Esophagus muscularis mucosa (tissue), 4 donors: ENCODE measurements around the gene BHMT2. TPM values are rescaled to one million over a fixed set of nuclear protein-coding genes. Genes with fewer than 3 reads are reported as not detected.
A peak's percentile ranks its signal among the peaks of the same experiment; 100 is the strongest.

Experiments used
- DNase-seq: peaks from one replicate; pipeline ENCODE4 v3.0.0-alpha.2; 2017; ENCODE audit errors: extremely low spot score
- H3K27ac ChIP-seq, 4 donors: fragments of 200-600 bp; sonication (generic); replicated peaks in 1 of 4; 1 replicate in 3 of 4; 2 replicates in 1 of 4; pipeline ENCODE4 v1.5.1; 2016 to 2019; ENCODE audit warnings: mild to moderate bottlenecking in 1 of 4
- H3K27me3 ChIP-seq, 4 donors: fragments of 200-600 bp; sonication (generic); one replicate each; pipeline versions ENCODE4 v1.5.1 to v1.6.0; 2016 to 2019
- H3K36me3 ChIP-seq, 4 donors: fragments of 200-600 bp; sonication (generic); one replicate each; pipeline ENCODE4 v1.5.1; 2016 to 2019
- H3K4me1 ChIP-seq, 4 donors: fragments of 200-600 bp; sonication (generic); one replicate each; pipeline ENCODE4 v1.5.1; 2016 to 2019
- H3K4me3 ChIP-seq, 4 donors: fragments of 200-600 bp; sonication (generic); 1 replicate in 2 of 4; 2 replicates in 2 of 4; pipeline ENCODE4 v1.5.1; 2016 to 2019; ENCODE audit warnings: mild to moderate bottlenecking in 4 of 4, moderate library complexity in 1 of 4
- H3K9me3 ChIP-seq, 4 donors: fragments of 200-600 bp; sonication (generic); 1 replicate in 3 of 4; 2 replicates in 1 of 4; pipeline ENCODE4 v1.5.1; 2016 to 2019
- CTCF ChIP-seq, 3 experiments: fragments of 200-600 bp in 2 of 3; fragments of 450-650 bp in 1 of 3; sonication (generic) in 2 of 3; IDR thresholded peaks; one replicate each; pipeline ENCODE4 v1.5.1; 2017 to 2019; ENCODE audit warnings: antibody characterized with exemption in 3 of 3, mild to moderate bottlenecking in 2 of 3, moderate library complexity in 1 of 3
- EP300 ChIP-seq: sonication (generic); formaldehyde crosslinking; IDR thresholded peaks from one replicate; pipeline ENCODE4 v1.6.1; 2017; ENCODE audit warnings: antibody characterized with exemption
- POLR2A ChIP-seq: fragments of 450-650 bp; IDR thresholded peaks from one replicate; pipeline ENCODE4 v1.6.1; 2017; ENCODE audit warnings: antibody characterized with exemption, moderate library complexity, mild to moderate bottlenecking, low read depth
- POLR2AphosphoS5 ChIP-seq, 2 donors: sonication (generic); formaldehyde crosslinking; IDR thresholded peaks; one replicate each; pipeline ENCODE4 v1.6.1; 2017; ENCODE audit warnings: antibody characterized with exemption in 2 of 2
- WGBS: methylation state at CpG from one replicate; pipeline ENCODE4 v1.1.5; 2018; 5-methylcytosine and 5-hydroxymethylcytosine counted together
- intact Hi-C: fragments of 100-400 bp; cut with DNase I; formaldehyde crosslinking; loops from one replicate; pipeline ENCODE4 v1.15.1; 2023
- total RNA-seq, 4 donors: library from RNA; depleted of rRNA; stranded (reverse); fragments of >200 nt; gene quantifications; one replicate each; pipeline versions ENCODE4 v1.1.0 to v1.2.1, GENCODE V29; 2016

Gene BHMT2
- total RNA-seq, 4 donors from 2014 or later: 44.2 to 105 (median 64.1) TPM

GRCh38 chr5:79023348-79023747 lies 46.2 kb upstream of the BHMT2 start:
- H3K36me3 ChIP-seq: no peaks in the 10 kb centered on the region
- H3K27me3 ChIP-seq: no peaks in the 10 kb centered on the region
- peak overlapping the region in 3 of 4 donors; percentile 76 to 79 (median 77) for H3K27ac ChIP-seq
- no peak for DNase-seq
- H3K9me3 ChIP-seq: no peaks in the 10 kb centered on the region
- 80% methylated on average over 1 of the region's 1 CpG for WGBS
- TF ChIP-seq CTCF (IDR thresholded peaks at IDR 0.05): no peak
- no peak for TF ChIP-seq POLR2AphosphoS5 (IDR thresholded peaks at IDR 0.05)
- TF ChIP-seq EP300: no peak
- TF ChIP-seq POLR2A: no peak
- intact Hi-C loops: loop anchor here (5.0 to 10.0 kb wide), 3 partner anchors 41 to 831 kb away; no protein-coding TSS in a partner anchor
- no peak overlapping the region for H3K4me3 ChIP-seq
- peaks cover 8 to 46% (median 42%) of the 10 kb centered on the region in 4 donors for H3K4me1 ChIP-seq

GRCh38 chr5:79023947-79024346 lies 45.6 kb upstream of the BHMT2 start:
- Histone ChIP-seq H3K4me3 (peak overlapping the region in 1 of 4 donors; percentile 38), H3K27ac (peak overlapping the region in 3 of 4 donors; percentile 76 to 79 (median 77)), H3K4me1 (peaks cover 8 to 46% (median 42%) of the 10 kb centered on the region in 4 donors), H3K27me3 (no peaks in the 10 kb centered on the region), H3K36me3 (no peaks in the 10 kb centered on the region), H3K9me3 (no peaks in the 10 kb centered on the region)
- TF ChIP-seq POLR2AphosphoS5 (IDR thresholded peaks at IDR 0.05): no peak
- no peak for TF ChIP-seq CTCF (IDR thresholded peaks at IDR 0.05)
- no peak for TF ChIP-seq EP300
- no peak for TF ChIP-seq POLR2A
- DNase-seq: no peak
- 88% methylated on average over 1 of the region's 1 CpG for WGBS
- intact Hi-C loops: loop anchor here (2.0 to 10.0 kb wide), 4 partner anchors 42 to 831 kb away; no protein-coding TSS in a partner anchor

- TF ChIP-seq CTCF (IDR thresholded peaks at IDR 0.05): peak; percentile 92 to 96 (median 94)
- TF ChIP-seq POLR2AphosphoS5 (IDR thresholded peaks at IDR 0.05): peak in 1 of 2 donors; percentile 19
- no peak for TF ChIP-seq EP300
- WGBS: 5% methylated on average over 13 of the region's 13 CpGs
- Histone ChIP-seq H3K27ac (peak overlapping the region; percentile 43 to 79 (median 76)), H3K4me3 (peak overlapping the region; percentile 37 to 41 (median 38)), H3K27me3 (no peaks in the 10 kb centered on the region), H3K9me3 (no peaks in the 10 kb centered on the region), H3K36me3 (no peaks in the 10 kb centered on the region), H3K4me1 (peaks cover 8 to 46% (median 41%) of the 10 kb centered on the region in 4 donors)
- no peak for DNase-seq
- intact Hi-C loops: loop anchor here (1.0 to 10.0 kb wide), 3 partner anchors 108 to 830 kb away; no protein-coding TSS in a partner anchor
Measured at GRCh38 chr5:79025054-79025472, 44.5 kb upstream of the BHMT2 start.

- no peak overlapping the region for H3K4me3 ChIP-seq
- H3K27ac ChIP-seq: no peak overlapping the region
- peaks cover 0 to 3% (median 0%) of the 10 kb centered on the region in 4 donors for H3K36me3 ChIP-seq
- no peaks in the 10 kb centered on the region for H3K9me3 ChIP-seq
- WGBS: 90% methylated on average over 11 of the region's 11 CpGs
- H3K27me3 ChIP-seq: no peaks in the 10 kb centered on the region
- DNase-seq: no peak
- intact Hi-C loops: no loop called here
- TF ChIP-seq CTCF (IDR thresholded peaks at IDR 0.05): no peak
- TF ChIP-seq POLR2A: no peak
- no peaks in the 10 kb centered on the region for H3K4me1 ChIP-seq
Measured at GRCh38 chr5:79030663-79031484, 38.7 kb upstream of the BHMT2 start.
